K562 (cell line): ENCODE results near the gene RTBDN. TPM values are rescaled to one million over a fixed set of nuclear protein-coding genes. Genes with fewer than 3 reads are reported as not detected.

Source experiments
- CBX8 ChIP-seq: fragments of 200-600 bp; sonication (generic); IDR thresholded peaks from 2 replicates; pipeline ENCODE4 v1.6.1; 2012; ENCODE audit warnings: borderline replicate concordance, mixed run types, low read depth, mild to moderate bottlenecking, moderate library complexity, mixed read lengths, low read length, control low read depth, inconsistent platforms; ENCODE audit not compliant: poor library complexity, severe bottlenecking; ENCODE audit errors: extremely low read depth
- HNRNPK ChIP-seq: fragments of 200-400 bp; formaldehyde crosslinking; IDR thresholded peaks from one replicate; pipeline ENCODE4 v1.6.1; 2018; ENCODE audit warnings: mild to moderate bottlenecking, low read depth, low read length; ENCODE audit not compliant: poor library complexity, severe bottlenecking
- RBBP5 ChIP-seq: fragments of 200-600 bp; sonication (generic); IDR thresholded peaks from 2 replicates; pipeline ENCODE4 v1.6.1; 2012; ENCODE audit warnings: borderline replicate concordance, mild to moderate bottlenecking, low read length, control low read depth, inconsistent platforms; ENCODE audit not compliant: insufficient read depth, poor library complexity, severe bottlenecking
- TOE1 ChIP-seq, 2 experiments: fragments of 450-650 bp in 1 of 2; sonication (generic) in 1 of 2; formaldehyde crosslinking in 1 of 2; IDR thresholded peaks; 2 replicates each; pipeline versions ENCODE4 v1.7.1 to v1.8.0; 2016 to 2022; ENCODE audit warnings: borderline replicate concordance in 2 of 2, mild to moderate bottlenecking in 2 of 2, antibody characterized with exemption in 1 of 2, inconsistent platforms in 1 of 2, low read depth in 1 of 2, missing genetic modification reagents in 1 of 2, moderate library complexity in 1 of 2
- ZNF324 ChIP-seq: fragments of 250-450 bp; sonication (Bioruptor Pico); IDR thresholded peaks from 2 replicates; pipeline ENCODE4 v1.4.0; 2020; ENCODE audit warnings: mild to moderate bottlenecking
- polyA plus RNA-seq, 8 experiments: library from polyadenylated mRNA; depleted of rRNA in 4 of 8; stranded (reverse) in 5 of 8; unstranded in 3 of 8; fragments of >200 nt; fragmentation: Nextera tagmentation in 2 of 8; fragmentation: Illumina TruSeq in 1 of 8; extraction: Ambion mirVana in 2 of 8; extraction: Trizol in 1 of 8; gene quantifications; 2 replicates each; pipeline versions ENCODE4 v1.2.1 to v1.2.3, GENCODE V29; 2011 to 2014; ENCODE audit warnings: inconsistent platforms in 1 of 8, missing spikeins in 1 of 8
- total RNA-seq, 7 experiments: library from RNA; depleted of rRNA in 6 of 7; stranded (reverse); fragments of >200 nt in 6 of 7; fragmentation: Illumina TruSeq in 2 of 7; extraction: Trizol in 2 of 7; gene quantifications; 2 replicates each; pipeline versions ENCODE4 v1.2.1 to v1.2.3, GENCODE V29; 2011 to 2021; ENCODE audit warnings: low replicate concordance in 1 of 7
- TF ChIP-seq, protein P1 (sequence below): fragments of 250-450 bp; sonication (Bioruptor Pico); IDR thresholded peaks from 2 replicates; pipeline ENCODE4 v1.8.0; 2021; ENCODE audit warnings: moderate library complexity, mild to moderate bottlenecking, inconsistent platforms
- TF ChIP-seq, protein P2 (sequence below), 3 experiments: IDR thresholded peaks in 2 of 3; conservative IDR thresholded peaks in 1 of 3; 2 replicates each; pipeline ENCODE4 v1.5.1; 2011 to 2012; ENCODE audit warnings: low read length in 3 of 3, mild to moderate bottlenecking in 3 of 3, control low read depth in 2 of 3, improper control_type of control experiment in 1 of 3, inconsistent platforms in 1 of 3, low read depth in 1 of 3, mixed read lengths in 1 of 3, moderate library complexity in 1 of 3; ENCODE audit not compliant: insufficient read depth in 2 of 3
- TF ChIP-seq, protein P3 (sequence below): fragments of 200-600 bp; sonication (generic); IDR thresholded peaks from one replicate; pipeline ENCODE4 v1.6.1; 2012; ENCODE audit warnings: mild to moderate bottlenecking, low read depth, low read length, inconsistent platforms

Gene RTBDN
- total and polyA plus RNA-seq, 9 of the 15 experiments (the other 6 are each of a cell fraction or from before 2014, with no cell fraction given): 0.20 to 2.3 (median 0.72) TPM; not detected in 1

DNA sequence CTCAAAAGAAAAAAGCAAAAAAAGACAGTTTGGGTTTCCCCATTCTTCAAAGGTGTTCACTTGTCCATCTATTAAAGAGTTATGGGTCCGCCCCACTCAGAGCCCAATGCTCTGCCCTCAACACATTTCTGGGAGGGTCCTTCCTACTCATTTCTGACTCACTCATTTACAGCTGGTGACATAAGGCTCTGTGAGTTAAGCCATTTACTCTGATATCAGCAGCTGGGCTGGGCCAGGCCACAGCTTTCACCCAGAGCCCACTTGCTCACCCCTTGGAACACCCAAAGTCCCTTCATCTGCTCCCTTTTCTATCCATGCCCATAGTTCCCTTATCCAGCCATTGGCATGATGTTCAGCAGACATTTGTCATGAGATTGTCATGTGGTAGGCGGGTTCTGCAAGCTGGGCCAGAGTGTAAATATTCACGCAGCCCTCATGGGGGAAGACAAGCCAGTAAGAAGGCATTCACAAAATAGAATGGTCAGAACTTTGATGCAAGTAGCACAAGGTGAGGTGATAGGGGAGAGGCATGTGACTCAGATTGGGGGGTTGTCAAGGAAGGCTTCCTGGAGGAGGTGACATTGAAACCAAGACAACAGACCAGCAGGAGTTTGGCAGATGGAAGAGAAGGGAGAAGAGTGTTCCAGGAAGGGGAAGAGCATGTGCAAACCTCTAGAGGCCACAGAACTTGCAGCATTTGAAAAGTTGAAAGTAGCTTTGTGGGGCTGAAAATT is 9.8 kb upstream of the RTBDN start (continued):
- TF ChIP-seq, protein P1, sequence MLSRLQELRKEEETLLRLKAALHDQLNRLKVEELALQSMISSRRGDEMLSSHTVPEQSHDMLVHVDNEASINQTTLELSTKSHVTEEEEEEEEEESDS (CRISPR knock-in tag): no peak
- TF ChIP-seq, protein P2, sequence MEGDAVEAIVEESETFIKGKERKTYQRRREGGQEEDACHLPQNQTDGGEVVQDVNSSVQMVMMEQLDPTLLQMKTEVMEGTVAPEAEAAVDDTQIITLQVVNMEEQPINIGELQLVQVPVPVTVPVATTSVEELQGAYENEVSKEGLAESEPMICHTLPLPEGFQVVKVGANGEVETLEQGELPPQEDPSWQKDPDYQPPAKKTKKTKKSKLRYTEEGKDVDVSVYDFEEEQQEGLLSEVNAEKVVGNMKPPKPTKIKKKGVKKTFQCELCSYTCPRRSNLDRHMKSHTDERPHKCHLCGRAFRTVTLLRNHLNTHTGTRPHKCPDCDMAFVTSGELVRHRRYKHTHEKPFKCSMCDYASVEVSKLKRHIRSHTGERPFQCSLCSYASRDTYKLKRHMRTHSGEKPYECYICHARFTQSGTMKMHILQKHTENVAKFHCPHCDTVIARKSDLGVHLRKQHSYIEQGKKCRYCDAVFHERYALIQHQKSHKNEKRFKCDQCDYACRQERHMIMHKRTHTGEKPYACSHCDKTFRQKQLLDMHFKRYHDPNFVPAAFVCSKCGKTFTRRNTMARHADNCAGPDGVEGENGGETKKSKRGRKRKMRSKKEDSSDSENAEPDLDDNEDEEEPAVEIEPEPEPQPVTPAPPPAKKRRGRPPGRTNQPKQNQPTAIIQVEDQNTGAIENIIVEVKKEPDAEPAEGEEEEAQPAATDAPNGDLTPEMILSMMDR (IDR thresholded peaks at IDR 0.05 in 2 of 3, conservative IDR thresholded peaks at IDR 0.05 in 1 of 3; ENCODE audit: insufficient read depth in 2 of 3, low read depth in 1 of 3, low read length in 3 of 3): no peak
- TF ChIP-seq TOE1 (IDR thresholded peaks at IDR 0.05; ENCODE audit: borderline replicate concordance) (no peak), TOE1 (CRISPR knock-in tag; IDR thresholded peaks at IDR 0.05; ENCODE audit: borderline replicate concordance, low read depth) (no peak), ZNF324 (CRISPR knock-in tag) (no peak), HNRNPK (no peak), RBBP5 (no peak), CBX8 (no peak)
- TF ChIP-seq, protein P3, sequence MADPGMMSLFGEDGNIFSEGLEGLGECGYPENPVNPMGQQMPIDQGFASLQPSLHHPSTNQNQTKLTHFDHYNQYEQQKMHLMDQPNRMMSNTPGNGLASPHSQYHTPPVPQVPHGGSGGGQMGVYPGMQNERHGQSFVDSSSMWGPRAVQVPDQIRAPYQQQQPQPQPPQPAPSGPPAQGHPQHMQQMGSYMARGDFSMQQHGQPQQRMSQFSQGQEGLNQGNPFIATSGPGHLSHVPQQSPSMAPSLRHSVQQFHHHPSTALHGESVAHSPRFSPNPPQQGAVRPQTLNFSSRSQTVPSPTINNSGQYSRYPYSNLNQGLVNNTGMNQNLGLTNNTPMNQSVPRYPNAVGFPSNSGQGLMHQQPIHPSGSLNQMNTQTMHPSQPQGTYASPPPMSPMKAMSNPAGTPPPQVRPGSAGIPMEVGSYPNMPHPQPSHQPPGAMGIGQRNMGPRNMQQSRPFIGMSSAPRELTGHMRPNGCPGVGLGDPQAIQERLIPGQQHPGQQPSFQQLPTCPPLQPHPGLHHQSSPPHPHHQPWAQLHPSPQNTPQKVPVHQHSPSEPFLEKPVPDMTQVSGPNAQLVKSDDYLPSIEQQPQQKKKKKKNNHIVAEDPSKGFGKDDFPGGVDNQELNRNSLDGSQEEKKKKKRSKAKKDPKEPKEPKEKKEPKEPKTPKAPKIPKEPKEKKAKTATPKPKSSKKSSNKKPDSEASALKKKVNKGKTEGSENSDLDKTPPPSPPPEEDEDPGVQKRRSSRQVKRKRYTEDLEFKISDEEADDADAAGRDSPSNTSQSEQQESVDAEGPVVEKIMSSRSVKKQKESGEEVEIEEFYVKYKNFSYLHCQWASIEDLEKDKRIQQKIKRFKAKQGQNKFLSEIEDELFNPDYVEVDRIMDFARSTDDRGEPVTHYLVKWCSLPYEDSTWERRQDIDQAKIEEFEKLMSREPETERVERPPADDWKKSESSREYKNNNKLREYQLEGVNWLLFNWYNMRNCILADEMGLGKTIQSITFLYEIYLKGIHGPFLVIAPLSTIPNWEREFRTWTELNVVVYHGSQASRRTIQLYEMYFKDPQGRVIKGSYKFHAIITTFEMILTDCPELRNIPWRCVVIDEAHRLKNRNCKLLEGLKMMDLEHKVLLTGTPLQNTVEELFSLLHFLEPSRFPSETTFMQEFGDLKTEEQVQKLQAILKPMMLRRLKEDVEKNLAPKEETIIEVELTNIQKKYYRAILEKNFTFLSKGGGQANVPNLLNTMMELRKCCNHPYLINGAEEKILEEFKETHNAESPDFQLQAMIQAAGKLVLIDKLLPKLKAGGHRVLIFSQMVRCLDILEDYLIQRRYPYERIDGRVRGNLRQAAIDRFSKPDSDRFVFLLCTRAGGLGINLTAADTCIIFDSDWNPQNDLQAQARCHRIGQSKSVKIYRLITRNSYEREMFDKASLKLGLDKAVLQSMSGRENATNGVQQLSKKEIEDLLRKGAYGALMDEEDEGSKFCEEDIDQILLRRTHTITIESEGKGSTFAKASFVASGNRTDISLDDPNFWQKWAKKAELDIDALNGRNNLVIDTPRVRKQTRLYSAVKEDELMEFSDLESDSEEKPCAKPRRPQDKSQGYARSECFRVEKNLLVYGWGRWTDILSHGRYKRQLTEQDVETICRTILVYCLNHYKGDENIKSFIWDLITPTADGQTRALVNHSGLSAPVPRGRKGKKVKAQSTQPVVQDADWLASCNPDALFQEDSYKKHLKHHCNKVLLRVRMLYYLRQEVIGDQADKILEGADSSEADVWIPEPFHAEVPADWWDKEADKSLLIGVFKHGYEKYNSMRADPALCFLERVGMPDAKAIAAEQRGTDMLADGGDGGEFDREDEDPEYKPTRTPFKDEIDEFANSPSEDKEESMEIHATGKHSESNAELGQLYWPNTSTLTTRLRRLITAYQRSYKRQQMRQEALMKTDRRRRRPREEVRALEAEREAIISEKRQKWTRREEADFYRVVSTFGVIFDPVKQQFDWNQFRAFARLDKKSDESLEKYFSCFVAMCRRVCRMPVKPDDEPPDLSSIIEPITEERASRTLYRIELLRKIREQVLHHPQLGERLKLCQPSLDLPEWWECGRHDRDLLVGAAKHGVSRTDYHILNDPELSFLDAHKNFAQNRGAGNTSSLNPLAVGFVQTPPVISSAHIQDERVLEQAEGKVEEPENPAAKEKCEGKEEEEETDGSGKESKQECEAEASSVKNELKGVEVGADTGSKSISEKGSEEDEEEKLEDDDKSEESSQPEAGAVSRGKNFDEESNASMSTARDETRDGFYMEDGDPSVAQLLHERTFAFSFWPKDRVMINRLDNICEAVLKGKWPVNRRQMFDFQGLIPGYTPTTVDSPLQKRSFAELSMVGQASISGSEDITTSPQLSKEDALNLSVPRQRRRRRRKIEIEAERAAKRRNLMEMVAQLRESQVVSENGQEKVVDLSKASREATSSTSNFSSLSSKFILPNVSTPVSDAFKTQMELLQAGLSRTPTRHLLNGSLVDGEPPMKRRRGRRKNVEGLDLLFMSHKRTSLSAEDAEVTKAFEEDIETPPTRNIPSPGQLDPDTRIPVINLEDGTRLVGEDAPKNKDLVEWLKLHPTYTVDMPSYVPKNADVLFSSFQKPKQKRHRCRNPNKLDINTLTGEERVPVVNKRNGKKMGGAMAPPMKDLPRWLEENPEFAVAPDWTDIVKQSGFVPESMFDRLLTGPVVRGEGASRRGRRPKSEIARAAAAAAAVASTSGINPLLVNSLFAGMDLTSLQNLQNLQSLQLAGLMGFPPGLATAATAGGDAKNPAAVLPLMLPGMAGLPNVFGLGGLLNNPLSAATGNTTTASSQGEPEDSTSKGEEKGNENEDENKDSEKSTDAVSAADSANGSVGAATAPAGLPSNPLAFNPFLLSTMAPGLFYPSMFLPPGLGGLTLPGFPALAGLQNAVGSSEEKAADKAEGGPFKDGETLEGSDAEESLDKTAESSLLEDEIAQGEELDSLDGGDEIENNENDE: no peak
